ENCODE results near the gene LAMA3.
A peak's percentile ranks its signal among the peaks of the same experiment; 100 is the strongest.

Gene LAMA3

DNA sequence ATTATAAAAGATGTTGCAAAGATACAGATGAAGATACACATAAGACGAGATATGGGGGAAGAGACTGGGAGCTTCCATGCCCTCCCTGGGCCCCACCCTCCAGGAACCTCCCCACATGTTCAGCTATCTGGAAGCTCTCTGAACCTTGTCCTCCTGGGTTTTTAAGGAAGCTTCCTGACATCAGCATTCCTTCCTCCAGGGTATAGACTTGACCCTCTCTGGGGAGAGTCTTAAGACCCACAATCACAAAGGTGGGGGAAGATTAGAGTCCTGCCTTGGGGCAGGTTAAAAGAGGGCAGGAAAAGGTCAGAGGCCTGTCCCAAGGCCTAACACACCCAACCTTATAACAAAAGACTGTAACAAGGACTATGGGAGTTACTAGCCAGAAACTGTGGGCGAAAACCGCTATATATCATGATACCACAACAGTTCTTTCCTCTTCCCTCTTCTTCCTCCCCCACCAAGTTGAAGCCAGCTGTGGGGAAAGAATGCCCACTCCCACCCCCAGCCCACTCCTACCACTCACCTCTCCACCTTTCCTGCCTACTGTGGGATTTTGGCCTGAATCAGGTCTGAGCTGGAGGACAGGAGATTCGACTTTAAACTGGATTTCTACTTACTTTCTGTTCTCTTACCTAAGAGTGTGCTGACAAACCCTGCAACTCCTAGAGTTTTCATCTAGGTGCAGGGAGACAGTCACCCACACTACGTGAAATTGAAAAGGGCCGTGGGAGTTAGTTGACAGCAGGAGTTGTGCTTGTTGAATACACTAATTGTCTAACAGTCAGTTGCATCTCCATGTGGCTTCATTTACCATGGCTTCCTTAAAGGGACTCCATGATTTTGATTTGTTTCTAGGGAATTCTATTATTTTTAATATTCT, 105.0 kb downstream of the LAMA3 start:
- peaks cover 4% of the 10 kb centered on the region for H3K36me3 Mint-ChIP-seq
- H3K27me3 Mint-ChIP-seq = no peaks in the 10 kb centered on the region
- H3K27ac Mint-ChIP-seq = no peak overlapping the region
- peaks cover 2% of the 10 kb centered on the region for H3K4me1 Mint-ChIP-seq (ENCODE audit: low read depth)
- H3K4me3 Mint-ChIP-seq = no peak overlapping the region
- H3K9me3 Mint-ChIP-seq (ENCODE audit: low read depth) = no peaks in the 10 kb centered on the region

DNA sequence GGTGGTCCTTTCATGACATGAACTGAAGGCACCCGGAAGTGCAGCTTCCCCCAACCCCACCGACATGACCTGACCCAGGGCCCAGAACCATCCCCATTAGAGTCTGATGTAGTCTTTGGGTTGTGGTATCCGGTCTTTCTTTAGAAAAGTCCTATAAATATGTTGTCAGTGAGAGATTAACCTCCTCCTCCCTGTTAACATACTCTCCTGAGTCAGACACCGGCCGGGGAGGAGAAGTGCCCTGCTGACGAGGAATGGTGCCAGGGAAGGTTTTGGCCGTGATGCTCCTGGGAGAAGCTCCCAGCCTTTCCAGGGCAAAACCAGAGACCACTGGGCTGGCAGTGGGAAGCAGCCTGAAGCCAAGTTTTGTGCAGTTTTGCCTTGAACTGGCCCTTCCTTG, 109.0 kb downstream of the LAMA3 start:
- Mint-ChIP-seq H3K36me3 (peaks cover 2% of the 10 kb centered on the region), H3K4me1 (ENCODE audit: low read depth) (peaks cover 2% of the 10 kb centered on the region), H3K4me3 (no peak overlapping the region), H3K27ac (no peak overlapping the region), H3K9me3 (ENCODE audit: low read depth) (no peaks in the 10 kb centered on the region), H3K27me3 (peaks cover 2% of the 10 kb centered on the region)

GRCh38 chr18:23798824-23799223, 109.6 kb downstream of the LAMA3 start:
- H3K36me3 Mint-ChIP-seq = peaks cover 2% of the 10 kb centered on the region
- H3K9me3 Mint-ChIP-seq (ENCODE audit: low read depth) = no peaks in the 10 kb centered on the region
- H3K27ac Mint-ChIP-seq = no peak overlapping the region
- no peak overlapping the region for H3K4me3 Mint-ChIP-seq
- H3K4me1 Mint-ChIP-seq (ENCODE audit: low read depth) = peaks cover 2% of the 10 kb centered on the region
- peaks cover 2% of the 10 kb centered on the region for H3K27me3 Mint-ChIP-seq

DNA sequence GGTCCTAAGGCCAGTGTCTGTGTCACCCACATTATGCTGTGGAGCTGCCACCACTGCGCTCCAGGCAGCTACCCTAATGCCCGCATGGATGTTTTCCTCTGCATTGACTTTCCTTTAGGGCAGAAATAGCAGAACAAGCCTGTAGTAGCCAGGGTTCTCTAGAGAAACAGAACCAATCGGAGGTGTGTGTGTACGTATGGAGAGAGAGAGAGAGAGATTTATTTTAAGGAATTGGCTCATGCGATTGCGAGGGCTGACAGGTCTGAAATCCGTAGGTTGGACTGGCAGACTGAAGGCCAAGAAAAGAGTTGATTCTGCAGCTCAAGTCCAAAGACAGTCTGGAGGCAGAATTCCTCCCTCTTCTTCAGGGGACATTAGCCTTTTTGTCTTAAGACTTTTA, 110.3 kb downstream of the LAMA3 start:
- Mint-ChIP-seq H3K27ac (no peak overlapping the region), H3K27me3 (peaks cover 2% of the 10 kb centered on the region), H3K4me1 (ENCODE audit: low read depth) (no peaks in the 10 kb centered on the region), H3K4me3 (no peak overlapping the region), H3K9me3 (ENCODE audit: low read depth) (no peaks in the 10 kb centered on the region), H3K36me3 (peaks cover 2% of the 10 kb centered on the region)

DNA sequence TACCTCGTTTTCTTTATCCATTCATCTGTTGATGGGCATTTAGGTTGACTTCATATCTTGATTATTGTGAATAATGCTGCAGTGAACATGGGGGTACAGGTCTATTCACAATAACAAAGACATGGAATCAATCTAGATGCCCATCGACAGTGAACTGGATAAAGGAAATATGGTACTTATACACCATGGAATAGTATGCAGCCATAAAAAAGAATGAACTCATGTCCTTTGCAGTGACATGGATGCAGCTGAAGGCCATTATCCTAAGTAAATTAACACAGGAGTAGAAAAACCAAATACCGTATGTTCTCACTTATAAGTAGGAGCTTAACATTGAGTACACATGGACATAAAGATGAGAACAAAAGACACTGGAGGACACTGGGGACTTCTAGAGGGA, 111.6 kb downstream of the LAMA3 start:
- no peaks in the 10 kb centered on the region for H3K9me3 Mint-ChIP-seq (ENCODE audit: low read depth)
- H3K4me3 Mint-ChIP-seq = no peak overlapping the region
- H3K27ac Mint-ChIP-seq = no peak overlapping the region
- H3K36me3 Mint-ChIP-seq = no peaks in the 10 kb centered on the region
- H3K4me1 Mint-ChIP-seq (ENCODE audit: low read depth) = no peaks in the 10 kb centered on the region
- peaks cover 2% of the 10 kb centered on the region for H3K27me3 Mint-ChIP-seq

DNA sequence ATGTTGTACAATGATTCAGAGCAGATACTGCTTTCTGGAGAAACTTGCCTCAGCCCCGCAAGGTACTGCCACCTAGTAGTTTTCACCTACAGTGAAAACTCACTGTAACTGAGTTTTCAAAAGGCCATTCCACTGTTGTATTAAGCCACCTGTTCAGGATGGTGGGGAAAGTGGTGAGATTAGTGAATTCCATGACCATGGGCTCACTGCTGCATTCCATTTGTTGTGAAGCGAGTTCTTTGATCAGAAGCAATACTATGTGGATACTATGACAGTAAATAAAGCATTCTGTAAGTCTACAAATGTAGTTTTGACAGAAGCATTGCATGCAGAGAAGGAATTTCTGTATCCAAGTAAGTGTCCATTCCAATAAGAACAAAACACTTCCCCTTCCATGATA, 113.6 kb downstream of the LAMA3 start:
- Mint-ChIP-seq H3K4me3 (no peak overlapping the region), H3K27me3 (peaks cover 2% of the 10 kb centered on the region), H3K9me3 (ENCODE audit: low read depth) (no peaks in the 10 kb centered on the region), H3K27ac (no peak overlapping the region), H3K36me3 (no peaks in the 10 kb centered on the region), H3K4me1 (ENCODE audit: low read depth) (no peaks in the 10 kb centered on the region)

GRCh38 chr18:23803755-23804154, 114.5 kb downstream of the LAMA3 start:
- Mint-ChIP-seq H3K4me1 (ENCODE audit: low read depth) (no peaks in the 10 kb centered on the region), H3K27me3 (peaks cover 2% of the 10 kb centered on the region), H3K27ac (no peak overlapping the region), H3K36me3 (no peaks in the 10 kb centered on the region), H3K4me3 (no peak overlapping the region), H3K9me3 (ENCODE audit: low read depth) (no peaks in the 10 kb centered on the region)

DNA sequence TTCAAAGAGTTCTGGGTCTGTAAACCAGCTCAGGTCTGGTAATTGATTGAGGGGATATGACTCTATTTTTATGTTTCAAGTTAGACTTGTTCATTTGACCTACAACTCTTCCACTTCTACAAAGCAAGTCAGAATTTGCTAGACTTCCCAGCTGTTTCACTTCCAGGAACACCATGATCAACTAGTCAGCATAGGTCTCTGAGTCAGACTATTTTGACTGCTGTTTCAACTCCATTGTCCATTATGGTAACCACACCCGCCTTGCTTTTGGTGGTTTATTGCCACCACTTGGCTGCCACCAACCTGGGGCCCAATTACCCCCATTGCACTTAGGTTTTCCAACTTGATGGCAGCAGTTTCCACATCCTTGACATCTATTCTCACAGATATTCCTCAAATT, 116.6 kb downstream of the LAMA3 start:
- H3K4me1 Mint-ChIP-seq (ENCODE audit: low read depth) = peaks cover 15% of the 10 kb centered on the region
- no peak overlapping the region for H3K27ac Mint-ChIP-seq
- H3K9me3 Mint-ChIP-seq (ENCODE audit: low read depth) = no peaks in the 10 kb centered on the region
- H3K36me3 Mint-ChIP-seq = no peaks in the 10 kb centered on the region
- no peak overlapping the region for H3K4me3 Mint-ChIP-seq
- no peaks in the 10 kb centered on the region for H3K27me3 Mint-ChIP-seq

- Mint-ChIP-seq H3K9me3 (ENCODE audit: low read depth) (no peaks in the 10 kb centered on the region), H3K27me3 (no peaks in the 10 kb centered on the region), H3K36me3 (no peaks in the 10 kb centered on the region), H3K4me1 (ENCODE audit: low read depth) (peaks cover 21% of the 10 kb centered on the region), H3K4me3 (no peak overlapping the region), H3K27ac (no peak overlapping the region)
These were observed 120.2 kb downstream of the LAMA3 start for GRCh38 chr18:23809415-23809814.

- peaks cover 21% of the 10 kb centered on the region for H3K4me1 Mint-ChIP-seq (ENCODE audit: low read depth)
- no peaks in the 10 kb centered on the region for H3K36me3 Mint-ChIP-seq
- peak overlapping the region; percentile 20 for H3K4me3 Mint-ChIP-seq
- no peaks in the 10 kb centered on the region for H3K27me3 Mint-ChIP-seq
- no peaks in the 10 kb centered on the region for H3K9me3 Mint-ChIP-seq (ENCODE audit: low read depth)
- no peak overlapping the region for H3K27ac Mint-ChIP-seq
These were observed 121.1 kb downstream of the LAMA3 start for GRCh38 chr18:23810396-23810795.

- Mint-ChIP-seq H3K4me1 (ENCODE audit: low read depth) (peaks cover 21% of the 10 kb centered on the region), H3K27ac (no peak overlapping the region), H3K9me3 (ENCODE audit: low read depth) (no peaks in the 10 kb centered on the region), H3K36me3 (no peaks in the 10 kb centered on the region), H3K4me3 (no peak overlapping the region), H3K27me3 (no peaks in the 10 kb centered on the region)
These were observed 121.9 kb downstream of the LAMA3 start for GRCh38 chr18:23811176-23811575.

GRCh38 chr18:23812546-23813440, 123.5 kb downstream of the LAMA3 start:
- H3K27me3 Mint-ChIP-seq = no peaks in the 10 kb centered on the region
- no peaks in the 10 kb centered on the region for H3K9me3 Mint-ChIP-seq (ENCODE audit: low read depth)
- H3K27ac Mint-ChIP-seq = no peak overlapping the region
- no peak overlapping the region for H3K4me3 Mint-ChIP-seq
- no peaks in the 10 kb centered on the region for H3K36me3 Mint-ChIP-seq
- H3K4me1 Mint-ChIP-seq (ENCODE audit: low read depth) = peaks cover 21% of the 10 kb centered on the region

DNA sequence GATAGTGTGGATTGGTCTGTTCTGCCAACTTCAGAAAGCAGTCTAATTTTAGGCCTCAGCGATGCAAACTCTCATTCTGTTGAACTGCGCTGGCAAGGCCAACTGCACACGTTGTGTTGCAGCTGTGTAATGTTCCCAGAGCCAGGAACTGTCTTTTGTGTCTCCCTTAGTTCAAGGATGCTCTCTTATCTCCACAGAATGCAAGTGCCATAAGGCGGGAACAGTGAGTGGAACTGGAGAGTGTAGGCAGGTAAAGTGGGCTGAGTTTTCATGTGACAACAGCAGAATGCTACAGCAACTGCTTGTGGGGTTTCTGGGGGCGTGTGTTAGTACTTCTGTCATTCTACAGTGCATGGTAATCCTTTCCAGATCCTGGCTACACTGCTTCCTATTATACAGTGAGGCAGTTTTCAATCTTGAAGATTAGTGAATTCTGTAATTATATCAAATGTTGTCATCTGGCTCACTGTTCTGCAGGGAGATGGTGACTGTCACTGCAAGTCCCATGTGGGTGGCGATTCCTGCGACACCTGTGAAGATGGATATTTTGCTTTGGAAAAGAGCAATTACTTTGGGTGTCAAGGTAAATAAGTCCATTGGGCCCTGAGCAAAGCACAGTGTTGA, 125.8 kb downstream of the LAMA3 start:
- no peaks in the 10 kb centered on the region for H3K27me3 Mint-ChIP-seq
- H3K27ac Mint-ChIP-seq = no peak overlapping the region
- no peaks in the 10 kb centered on the region for H3K9me3 Mint-ChIP-seq (ENCODE audit: low read depth)

DNA sequence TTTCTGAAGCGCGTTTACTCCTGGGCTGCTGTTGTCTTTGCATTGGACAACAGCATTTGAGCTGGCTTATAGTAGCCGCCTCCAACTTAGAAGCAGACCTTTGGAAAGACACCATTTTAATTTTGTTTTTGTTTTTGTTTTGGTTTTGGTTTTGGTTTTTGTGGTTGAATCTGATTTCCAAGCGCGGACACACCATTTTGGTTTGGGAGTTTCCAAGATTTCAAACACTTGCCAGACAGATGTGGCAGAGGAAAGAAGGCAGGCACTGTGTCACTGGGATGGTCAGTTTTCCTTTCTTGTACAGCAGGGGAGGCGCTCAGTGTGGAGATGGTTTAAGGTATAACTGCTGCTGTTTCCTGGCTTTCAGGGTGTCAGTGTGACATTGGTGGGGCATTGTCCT, 126.8 kb downstream of the LAMA3 start:
- no peak overlapping the region for H3K27ac Mint-ChIP-seq
- no peaks in the 10 kb centered on the region for H3K9me3 Mint-ChIP-seq (ENCODE audit: low read depth)
- H3K4me3 Mint-ChIP-seq = no peak overlapping the region
- H3K36me3 Mint-ChIP-seq = no peaks in the 10 kb centered on the region
- H3K4me1 Mint-ChIP-seq (ENCODE audit: low read depth) = peaks cover 5% of the 10 kb centered on the region
- H3K27me3 Mint-ChIP-seq = no peaks in the 10 kb centered on the region

More for the DNA sequence above, 125.8 kb downstream of the LAMA3 start:
- Mint-ChIP-seq H3K4me3 (no peak overlapping the region), H3K36me3 (no peaks in the 10 kb centered on the region), H3K4me1 (ENCODE audit: low read depth) (peaks cover 13% of the 10 kb centered on the region)

DNA sequence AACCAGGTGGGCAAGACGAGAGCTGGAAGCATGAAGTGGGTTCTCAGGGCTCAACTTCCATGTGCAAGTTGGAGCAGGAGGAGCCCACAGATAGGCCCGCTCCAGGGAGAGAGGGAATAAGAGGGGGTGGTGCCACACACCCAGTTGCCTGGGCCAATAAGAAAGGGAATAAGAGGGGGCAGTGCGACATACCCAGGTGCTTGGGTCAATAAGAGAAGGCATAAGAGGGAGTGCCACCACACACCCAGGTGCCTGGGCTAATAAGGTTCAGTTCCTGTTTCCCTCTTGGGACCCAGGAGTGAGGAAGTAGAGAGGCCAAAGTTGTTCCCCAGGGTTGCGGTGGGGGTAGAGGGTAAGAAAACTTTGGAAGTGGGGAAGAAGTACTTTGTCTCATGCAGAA, 127.5 kb downstream of the LAMA3 start:
- H3K4me1 Mint-ChIP-seq (ENCODE audit: low read depth) = no peaks in the 10 kb centered on the region
- no peak overlapping the region for H3K27ac Mint-ChIP-seq
- no peaks in the 10 kb centered on the region for H3K36me3 Mint-ChIP-seq

More for the DNA sequence above, 127.5 kb downstream of the LAMA3 start:
- H3K4me3 Mint-ChIP-seq = no peak overlapping the region
- H3K27me3 Mint-ChIP-seq = no peaks in the 10 kb centered on the region
- no peaks in the 10 kb centered on the region for H3K9me3 Mint-ChIP-seq (ENCODE audit: low read depth)
